ENCODE results near the gene IL17B.

The IL17B gene

GRCh38 chr5:149355688-149356087, 23.4 kb downstream of the IL17B start:
- Histone ChIP-seq H3K27ac (ENCODE audit: low read length, poor library complexity, severe bottlenecking) (no peak overlapping the region), H2BK120ac (ENCODE audit: low read depth, low read length) (no peak overlapping the region), H2BK12ac (ENCODE audit: low read length in 2 of 2) (no peak overlapping the region), H3K4me3 (ENCODE audit: insufficient read depth in 1 of 2, low read depth in 1 of 2, low read length in 2 of 2) (no peak overlapping the region), H3K27me3 (ENCODE audit: control insufficient read depth in 1 of 2, insufficient read depth in 1 of 2, low read length in 2 of 2) (no peaks in the 10 kb centered on the region), H3K14ac (ENCODE audit: low read length in 2 of 2) (no peak overlapping the region), H3K4ac (ENCODE audit: low read depth in 1 of 2, low read length in 2 of 2) (no peak overlapping the region), H3K4me1 (ENCODE audit: control insufficient read depth, insufficient read depth, low read depth, low read length) (peaks cover 5% of the 10 kb centered on the region), H2AFZ (ENCODE audit: low read depth, low read length) (no peak overlapping the region), H4K91ac (ENCODE audit: low read length) (no peak overlapping the region), H3K18ac (ENCODE audit: low read depth in 1 of 2, low read length in 2 of 2) (no peak overlapping the region), H4K8ac (ENCODE audit: low read length) (no peak overlapping the region), H2BK5ac (ENCODE audit: low read depth, low read length, poor library complexity, severe bottlenecking) (no peak overlapping the region), H3K23ac (ENCODE audit: low read length in 2 of 2) (no peak overlapping the region), H2AK5ac (ENCODE audit: low read length, severe bottlenecking) (no peak overlapping the region), H3K79me1 (replicated peaks; ENCODE audit: low read length, poor library complexity, severe bottlenecking) (peaks cover 4% of the 10 kb centered on the region), H3K9me3 (ENCODE audit: control insufficient read depth, low read length) (no peaks in the 10 kb centered on the region), H3K9ac (ENCODE audit: low read length) (no peak overlapping the region), H3K4me2 (ENCODE audit: low read length, poor library complexity, severe bottlenecking) (no peak overlapping the region), H2BK15ac (ENCODE audit: low read depth, poor library complexity, severe bottlenecking) (no peak overlapping the region), H3K36me3 (ENCODE audit: control insufficient read depth in 1 of 2, insufficient read depth in 2 of 2, low read depth in 1 of 2, low read length in 2 of 2) (peaks cover 9 to 49% of the 10 kb centered on the region in 2 experiments)
- DNase-seq: no peak
- WGBS: 100% methylated on average over 1 of the region's 1 CpG

- Histone ChIP-seq H3K9me3 (ENCODE audit: control insufficient read depth, low read length) (no peaks in the 10 kb centered on the region), H4K91ac (ENCODE audit: low read length) (no peak overlapping the region), H3K36me3 (ENCODE audit: control insufficient read depth in 1 of 2, insufficient read depth in 2 of 2, low read depth in 1 of 2, low read length in 2 of 2) (peaks cover 18 to 67% of the 10 kb centered on the region in 2 experiments), H3K79me1 (replicated peaks; ENCODE audit: low read length, poor library complexity, severe bottlenecking) (peaks cover 7% of the 10 kb centered on the region), H3K4me1 (ENCODE audit: control insufficient read depth, insufficient read depth, low read depth, low read length) (peaks cover 5% of the 10 kb centered on the region), H2AFZ (ENCODE audit: low read depth, low read length) (no peak overlapping the region), H3K4me3 (ENCODE audit: insufficient read depth in 1 of 2, low read depth in 1 of 2, low read length in 2 of 2) (no peak overlapping the region), H3K27ac (ENCODE audit: low read length, poor library complexity, severe bottlenecking) (no peak overlapping the region), H3K14ac (ENCODE audit: low read length in 2 of 2) (no peak overlapping the region), H3K9ac (ENCODE audit: low read length) (no peak overlapping the region), H4K8ac (ENCODE audit: low read length) (no peak overlapping the region), H3K4ac (ENCODE audit: low read depth in 1 of 2, low read length in 2 of 2) (no peak overlapping the region), H2AK5ac (ENCODE audit: low read length, severe bottlenecking) (no peak overlapping the region), H3K23ac (ENCODE audit: low read length in 2 of 2) (no peak overlapping the region), H3K27me3 (ENCODE audit: control insufficient read depth in 1 of 2, insufficient read depth in 1 of 2, low read length in 2 of 2) (no peaks in the 10 kb centered on the region), H3K18ac (ENCODE audit: low read depth in 1 of 2, low read length in 2 of 2) (no peak overlapping the region), H2BK12ac (ENCODE audit: low read length in 2 of 2) (no peak overlapping the region), H2BK15ac (ENCODE audit: low read depth, poor library complexity, severe bottlenecking) (no peak overlapping the region), H2BK120ac (ENCODE audit: low read depth, low read length) (no peak overlapping the region), H2BK5ac (ENCODE audit: low read depth, low read length, poor library complexity, severe bottlenecking) (no peak overlapping the region), H3K4me2 (ENCODE audit: low read length, poor library complexity, severe bottlenecking) (no peak overlapping the region)
- WGBS: no CpG with 5 or more reads among the region's 2 CpGs
- DNase-seq: no peak
Measured at GRCh38 chr5:149353911-149354310, 25.2 kb downstream of the IL17B start.

GRCh38 chr5:149352169-149352568, 26.9 kb downstream of the IL17B start:
- Histone ChIP-seq H2BK12ac (ENCODE audit: low read length in 2 of 2) (no peak overlapping the region), H2AK5ac (ENCODE audit: low read length, severe bottlenecking) (no peak overlapping the region), H3K4me2 (ENCODE audit: low read length, poor library complexity, severe bottlenecking) (no peak overlapping the region), H2BK5ac (ENCODE audit: low read depth, low read length, poor library complexity, severe bottlenecking) (no peak overlapping the region), H3K4me3 (ENCODE audit: insufficient read depth in 1 of 2, low read depth in 1 of 2, low read length in 2 of 2) (no peak overlapping the region), H3K9ac (ENCODE audit: low read length) (no peak overlapping the region), H3K18ac (ENCODE audit: low read depth in 1 of 2, low read length in 2 of 2) (no peak overlapping the region), H4K8ac (ENCODE audit: low read length) (no peak overlapping the region), H3K27me3 (ENCODE audit: control insufficient read depth in 1 of 2, insufficient read depth in 1 of 2, low read length in 2 of 2) (no peaks in the 10 kb centered on the region), H3K27ac (ENCODE audit: low read length, poor library complexity, severe bottlenecking) (no peak overlapping the region), H2BK15ac (ENCODE audit: low read depth, poor library complexity, severe bottlenecking) (no peak overlapping the region), H3K79me1 (replicated peaks; ENCODE audit: low read length, poor library complexity, severe bottlenecking) (peaks cover 13% of the 10 kb centered on the region), H3K36me3 (ENCODE audit: control insufficient read depth in 1 of 2, insufficient read depth in 2 of 2, low read depth in 1 of 2, low read length in 2 of 2) (peaks cover 22 to 84% of the 10 kb centered on the region in 2 experiments), H3K9me3 (ENCODE audit: control insufficient read depth, low read length) (no peaks in the 10 kb centered on the region), H3K4ac (ENCODE audit: low read depth in 1 of 2, low read length in 2 of 2) (no peak overlapping the region), H4K91ac (ENCODE audit: low read length) (no peak overlapping the region), H2BK120ac (ENCODE audit: low read depth, low read length) (no peak overlapping the region), H3K4me1 (ENCODE audit: control insufficient read depth, insufficient read depth, low read depth, low read length) (no peaks in the 10 kb centered on the region), H3K23ac (ENCODE audit: low read length in 2 of 2) (no peak overlapping the region), H2AFZ (ENCODE audit: low read depth, low read length) (no peak overlapping the region), H3K14ac (ENCODE audit: low read length in 2 of 2) (no peak overlapping the region)
- WGBS: 100% methylated on average over 1 of the region's 4 CpGs
- no peak for DNase-seq

GRCh38 chr5:149349382-149349781, 29.7 kb downstream of the IL17B start:
- Histone ChIP-seq H3K79me1 (replicated peaks; ENCODE audit: low read length, poor library complexity, severe bottlenecking) (peaks cover 17% of the 10 kb centered on the region), H3K9ac (ENCODE audit: low read length) (no peak overlapping the region), H2BK120ac (ENCODE audit: low read depth, low read length) (no peak overlapping the region), H3K4me1 (ENCODE audit: control insufficient read depth, insufficient read depth, low read depth, low read length) (no peaks in the 10 kb centered on the region), H2AK5ac (ENCODE audit: low read length, severe bottlenecking) (no peak overlapping the region), H3K14ac (ENCODE audit: low read length in 2 of 2) (no peak overlapping the region), H3K4me3 (ENCODE audit: insufficient read depth in 1 of 2, low read depth in 1 of 2, low read length in 2 of 2) (no peak overlapping the region), H2AFZ (ENCODE audit: low read depth, low read length) (no peak overlapping the region), H3K9me3 (ENCODE audit: control insufficient read depth, low read length) (no peaks in the 10 kb centered on the region), H3K4ac (ENCODE audit: low read depth in 1 of 2, low read length in 2 of 2) (no peak overlapping the region), H4K91ac (ENCODE audit: low read length) (no peak overlapping the region), H3K18ac (ENCODE audit: low read depth in 1 of 2, low read length in 2 of 2) (no peak overlapping the region), H4K8ac (ENCODE audit: low read length) (no peak overlapping the region), H2BK12ac (ENCODE audit: low read length in 2 of 2) (no peak overlapping the region), H2BK5ac (ENCODE audit: low read depth, low read length, poor library complexity, severe bottlenecking) (no peak overlapping the region), H3K36me3 (ENCODE audit: control insufficient read depth in 1 of 2, insufficient read depth in 2 of 2, low read depth in 1 of 2, low read length in 2 of 2) (peaks cover 18 to 74% of the 10 kb centered on the region in 2 experiments), H3K27me3 (ENCODE audit: control insufficient read depth in 1 of 2, insufficient read depth in 1 of 2, low read length in 2 of 2) (no peaks in the 10 kb centered on the region), H3K4me2 (ENCODE audit: low read length, poor library complexity, severe bottlenecking) (no peak overlapping the region), H3K27ac (ENCODE audit: low read length, poor library complexity, severe bottlenecking) (no peak overlapping the region), H3K23ac (ENCODE audit: low read length in 2 of 2) (no peak overlapping the region), H2BK15ac (ENCODE audit: low read depth, poor library complexity, severe bottlenecking) (no peak overlapping the region)
- DNase-seq: no peak
- 93% methylated on average over 3 of the region's 4 CpGs for WGBS
